NCI-H2171 (cell line): ENCODE data around the gene EPHA6.

Experiments used
- DNase-seq: peaks from one replicate; lab custom pipeline; 2025; lab: John Stamatoyannopoulos, UW

The EPHA6 gene

GRCh38 chr3:96813820-96814650, at the start of gene EPHA6:
Gene EPHA6 (plus strand): TSS chr3:96814594.
- no peak for DNase-seq

- no peak for DNase-seq
Observed at GRCh38 chr3:96776818-96777217, 37.6 kb upstream of the EPHA6 start.

- DNase-seq, result no peak
Observed at GRCh38 chr3:96779810-96780209, 34.6 kb upstream of the EPHA6 start.

- no peak for DNase-seq
Observed at GRCh38 chr3:96796101-96796500, 18.3 kb upstream of the EPHA6 start.

- no peak for DNase-seq
Observed at GRCh38 chr3:96803870-96804269, 10.5 kb upstream of the EPHA6 start.

- no peak for DNase-seq
Observed at GRCh38 chr3:96806341-96806740, 8.1 kb upstream of the EPHA6 start.

- DNase-seq, result peak; percentile 83
Observed at GRCh38 chr3:96813134-96813819, 1.1 kb upstream of the EPHA6 start.

GRCh38 chr3:96814651-96815567, 515 bp downstream of the EPHA6 start:
- DNase-seq, result no peak

GRCh38 chr3:96831175-96831574, 16.8 kb downstream of the EPHA6 start:
- DNase-seq, result no peak

GRCh38 chr3:96833301-96833700, 18.9 kb downstream of the EPHA6 start:
- DNase-seq, result no peak

- no peak for DNase-seq
Observed at GRCh38 chr3:96836153-96836915, 21.9 kb downstream of the EPHA6 start.

- no peak for DNase-seq
Observed at GRCh38 chr3:96843505-96844203, 29.3 kb downstream of the EPHA6 start.

- DNase-seq, result no peak
Observed at GRCh38 chr3:96844204-96844514, 29.8 kb downstream of the EPHA6 start.

- no peak for DNase-seq
Observed at GRCh38 chr3:96852849-96853248, 38.5 kb downstream of the EPHA6 start.

- DNase-seq, result no peak
Observed at GRCh38 chr3:96860882-96861281, 46.5 kb downstream of the EPHA6 start.

GRCh38 chr3:96863129-96863740, 48.8 kb downstream of the EPHA6 start:
- peak; percentile 2 for DNase-seq

GRCh38 chr3:96865605-96866004, 51.2 kb downstream of the EPHA6 start:
- no peak for DNase-seq

GRCh38 chr3:96869316-96869715, 54.9 kb downstream of the EPHA6 start:
- no peak for DNase-seq

- no peak for DNase-seq
Observed at GRCh38 chr3:96877510-96877909, 63.1 kb downstream of the EPHA6 start.

GRCh38 chr3:96900031-96900430, 85.6 kb downstream of the EPHA6 start:
- no peak for DNase-seq

- no peak for DNase-seq
Observed at GRCh38 chr3:96900566-96900965, 86.2 kb downstream of the EPHA6 start.
